K562 (cell line): ENCODE results near the gene CCSER1. TPM values are rescaled to one million over a fixed set of nuclear protein-coding genes. Genes with fewer than 3 reads are reported as not detected.

Source experiments
- ATAC-seq: fragments of 200-7000 bp; cut with Tn5 transposase; 3 replicates; pipeline ENCODE4 v1.9.1; 2020; ENCODE audit warnings: moderate library complexity
- BruUV-seq: library from RNA; stranded (reverse); fragments of 400-500 nt; replicated peaks from 2 replicates; lab custom pipeline; 2021; lab: Mats Ljungman, UMichigan
- CTCF ChIA-PET: fragments of 300-600 bp; formaldehyde crosslinking; extraction: SDS; loops from one replicate; lab custom pipeline; 2021; ENCODE audit warnings: low intra/inter-chr PET ratio; lab: Yijun Ruan, JAX
- POLR2A ChIA-PET: fragments of 300-600, 350-650 bp; sonication (Branson Sonifier 250); formaldehyde crosslinking; extraction: SDS; loops from one replicate; lab custom pipeline; 2021; ENCODE audit warnings: antibody characterized with exemption, inconsistent platforms; lab: Yijun Ruan, JAX
- DNase-seq, 4 experiments: peaks; one replicate each; pipeline versions ENCODE4 v3.0.0 to v3.0.0-alpha.2; 2011 to 2018; ENCODE audit warnings: low spot score in 3 of 4, mixed read lengths in 3 of 4; ENCODE audit errors: extremely low read depth in 1 of 4
- FAIRE-seq: peaks from 2 replicates; lab custom pipeline; 2011; peaks lifted over from hg19 to GRCh38; lab: Jason Lieb, UNC
- H2AFZ ChIP-seq: 2 replicates; pipeline ENCODE4 v1.6.0; 2011; ENCODE audit warnings: low read depth, low read length, control low read depth, inconsistent platforms
- H3K27ac ChIP-seq: fragments of 200-600 bp; 3 replicates; pipeline ENCODE4 v1.8.0; 2011; ENCODE audit warnings: low read depth, mild to moderate bottlenecking, control low read depth, inconsistent platforms, low read length, moderate library complexity, mixed read lengths; ENCODE audit errors: extremely low read depth
- H3K27me3 ChIP-seq, 2 experiments: fragments of 300-600 bp in 1 of 2; 2 replicates in 1 of 2; 3 replicates in 1 of 2; pipeline versions ENCODE4 v1.6.0 to v1.8.0; 2011; ENCODE audit warnings: inconsistent platforms in 2 of 2, low read length in 2 of 2, mild to moderate bottlenecking in 1 of 2, mixed read lengths in 1 of 2, moderate library complexity in 1 of 2; ENCODE audit not compliant: control insufficient read depth in 2 of 2, insufficient read depth in 2 of 2
- H3K36me3 ChIP-seq: fragments of 300-600 bp; 3 replicates; pipeline ENCODE4 v1.8.0; 2011; ENCODE audit warnings: mild to moderate bottlenecking, low read length, inconsistent platforms; ENCODE audit not compliant: control insufficient read depth, insufficient read depth
- H3K4me1 ChIP-seq, 2 experiments: fragments of 200-600 bp in 1 of 2; replicated peaks in 1 of 2; 2 replicates in 1 of 2; 3 replicates in 1 of 2; pipeline versions ENCODE4 v1.5.1 to v1.8.0; 2011; ENCODE audit warnings: inconsistent platforms in 2 of 2, low read length in 2 of 2, mild to moderate bottlenecking in 1 of 2, mixed read lengths in 1 of 2, moderate library complexity in 1 of 2; ENCODE audit not compliant: control insufficient read depth in 2 of 2, insufficient read depth in 2 of 2
- H3K4me2 ChIP-seq: 2 replicates; pipeline ENCODE4 v1.6.1; 2011; ENCODE audit warnings: low read length, control low read depth, inconsistent platforms, mixed read lengths; ENCODE audit not compliant: insufficient read depth
- H3K4me3 ChIP-seq: fragments of 200-600 bp; sonication (generic), shearing (Covaris generic); 2 replicates; pipeline ENCODE4 v1.5.1; 2016; ENCODE audit warnings: control low read depth, inconsistent platforms
- H3K79me2 ChIP-seq: fragments of 200-600 bp; 3 replicates; pipeline ENCODE4 v1.8.0; 2011; ENCODE audit warnings: low read length, inconsistent platforms; ENCODE audit not compliant: control insufficient read depth, insufficient read depth
- H3K9ac ChIP-seq, 2 experiments: 2 replicates each; pipeline versions ENCODE4 v1.6.0 to v1.6.1; 2011; ENCODE audit warnings: low read depth in 2 of 2, low read length in 2 of 2, control low read depth in 1 of 2, inconsistent platforms in 1 of 2, mild to moderate bottlenecking in 1 of 2, mixed read lengths in 1 of 2; ENCODE audit not compliant: insufficient read depth in 1 of 2
- H3K9me1 ChIP-seq: one replicate; pipeline ENCODE4 v1.6.0; 2011; ENCODE audit warnings: inconsistent platforms, mild to moderate bottlenecking, low read length, moderate library complexity; ENCODE audit not compliant: control insufficient read depth, insufficient read depth
- H3K9me3 ChIP-seq: replicated peaks from 2 replicates; pipeline ENCODE4 v1.5.1; 2011; ENCODE audit warnings: low read depth, low read length, inconsistent platforms; ENCODE audit not compliant: control insufficient read depth, insufficient read depth
- H4K20me1 ChIP-seq: replicated peaks from 2 replicates; pipeline ENCODE4 v1.6.1; 2011; ENCODE audit warnings: low read length, inconsistent platforms, mixed read lengths; ENCODE audit not compliant: control insufficient read depth, insufficient read depth
- MTA1 ChIP-seq: fragments of 450-650 bp; IDR thresholded peaks from 2 replicates; pipeline ENCODE4 v1.6.1; 2017; ENCODE audit warnings: borderline replicate concordance
- MYBL2 ChIP-seq, 2 experiments: fragments of 450-650 bp in 1 of 2; sonication (generic) in 1 of 2; formaldehyde crosslinking in 1 of 2; IDR thresholded peaks; 2 replicates each; pipeline versions ENCODE4 v1.6.1 to v1.8.1; 2017 to 2022; ENCODE audit warnings: borderline replicate concordance in 1 of 2, inconsistent platforms in 1 of 2, low read depth in 1 of 2, mild to moderate bottlenecking in 1 of 2, missing genetic modification reagents in 1 of 2, moderate library complexity in 1 of 2
- RCOR1 ChIP-seq, 2 experiments: IDR thresholded peaks; 2 replicates each; pipeline ENCODE4 v1.6.1; 2012; ENCODE audit warnings: low read depth in 2 of 2, low read length in 2 of 2, borderline replicate concordance in 1 of 2, improper control_type of control experiment in 1 of 2
- SAP30 ChIP-seq: fragments of 200-600 bp; sonication (generic); IDR thresholded peaks from 2 replicates; pipeline ENCODE4 v1.6.1; 2012; ENCODE audit warnings: borderline replicate concordance, low read depth, mild to moderate bottlenecking, moderate library complexity, low read length, control low read depth, inconsistent platforms; ENCODE audit not compliant: insufficient read depth, poor library complexity, severe bottlenecking
- STAT5B ChIP-seq: fragments of 250-450 bp; sonication (Bioruptor Pico); IDR thresholded peaks from 2 replicates; pipeline ENCODE4 v1.8.0; 2021; ENCODE audit warnings: mild to moderate bottlenecking, inconsistent platforms
- XRCC3 ChIP-seq: fragments of 450-650 bp; IDR thresholded peaks from 2 replicates; pipeline ENCODE4 v1.6.1; 2017; ENCODE audit warnings: mild to moderate bottlenecking, moderate library complexity
- ZEB2 ChIP-seq: fragments of 450-650 bp; IDR thresholded peaks from 2 replicates; pipeline ENCODE4 v1.6.1; 2016
- ZKSCAN1 ChIP-seq: fragments of 150-350 bp; IDR thresholded peaks from 2 replicates; pipeline ENCODE4 v1.6.1; 2016; ENCODE audit warnings: low read depth, low read length
- ZNF384 ChIP-seq: IDR thresholded peaks from 2 replicates; pipeline ENCODE4 v1.6.1; 2012; ENCODE audit warnings: low read depth, low read length, improper control_type of control experiment
- WGBS: fragments of 100-300 bp; shearing (Covaris generic); methylation state at CpG from one replicate; pipeline ENCODE4 v1.1.6; 2016; ENCODE audit warnings: low coverage, mixed read lengths; ENCODE audit not compliant: insufficient coverage; ENCODE audit errors: missing lambda C conversion rate; 5-methylcytosine and 5-hydroxymethylcytosine counted together
- in situ Hi-C: fragments of 300-500 bp; cut with MboI; formaldehyde crosslinking; loops from 4 replicates; pipeline ENCODE4 v1.15.0; 2018; ENCODE audit warnings: inconsistent platforms, mixed read lengths
- intact Hi-C: fragments of 100-400 bp; cut with micrococcal nuclease; formaldehyde crosslinking; loops from 2 replicates; pipeline ENCODE4 v1.14.2; 2022
- polyA plus RNA-seq, 8 experiments: library from polyadenylated mRNA; depleted of rRNA in 4 of 8; stranded (reverse) in 5 of 8; unstranded in 3 of 8; fragments of >200 nt; fragmentation: Nextera tagmentation in 2 of 8; fragmentation: Illumina TruSeq in 1 of 8; extraction: Ambion mirVana in 2 of 8; extraction: Trizol in 1 of 8; gene quantifications; 2 replicates each; pipeline versions ENCODE4 v1.2.1 to v1.2.3, GENCODE V29; 2011 to 2014; ENCODE audit warnings: inconsistent platforms in 1 of 8, missing spikeins in 1 of 8
- total RNA-seq, 7 experiments: library from RNA; depleted of rRNA in 6 of 7; stranded (reverse); fragments of >200 nt in 6 of 7; fragmentation: Illumina TruSeq in 2 of 7; extraction: Trizol in 2 of 7; gene quantifications; 2 replicates each; pipeline versions ENCODE4 v1.2.1 to v1.2.3, GENCODE V29; 2011 to 2021; ENCODE audit warnings: low replicate concordance in 1 of 7
- TF ChIP-seq, protein P1 (sequence below): fragments of 250-450 bp; sonication (Bioruptor Pico); IDR thresholded peaks from 2 replicates; pipeline ENCODE4 v1.4.0; 2020; ENCODE audit warnings: borderline replicate concordance
- TF ChIP-seq, protein P2 (sequence below): IDR thresholded peaks from 2 replicates; pipeline ENCODE4 v1.6.1; 2016; ENCODE audit warnings: missing genetic modification characterization, missing compliant biosample characterization
- TF ChIP-seq, protein P3 (sequence below): sonication (generic); formaldehyde crosslinking; IDR thresholded peaks from 2 replicates; pipeline ENCODE4 v1.9.0; 2022; ENCODE audit warnings: mild to moderate bottlenecking, missing genetic modification reagents
- TF ChIP-seq, protein P4 (sequence below): IDR thresholded peaks from 2 replicates; pipeline ENCODE4 v1.6.1; 2014; ENCODE audit warnings: antibody characterized with exemption
- TF ChIP-seq, protein P5 (sequence below): fragments of 250-450 bp; sonication (Bioruptor Pico); IDR thresholded peaks from 2 replicates; pipeline ENCODE4 v1.5.0; 2021

CCSER1 gene
- total and polyA plus RNA-seq, 9 of the 15 experiments (the other 6 are each of a cell fraction or from before 2014, with no cell fraction given) = not detected

DNA sequence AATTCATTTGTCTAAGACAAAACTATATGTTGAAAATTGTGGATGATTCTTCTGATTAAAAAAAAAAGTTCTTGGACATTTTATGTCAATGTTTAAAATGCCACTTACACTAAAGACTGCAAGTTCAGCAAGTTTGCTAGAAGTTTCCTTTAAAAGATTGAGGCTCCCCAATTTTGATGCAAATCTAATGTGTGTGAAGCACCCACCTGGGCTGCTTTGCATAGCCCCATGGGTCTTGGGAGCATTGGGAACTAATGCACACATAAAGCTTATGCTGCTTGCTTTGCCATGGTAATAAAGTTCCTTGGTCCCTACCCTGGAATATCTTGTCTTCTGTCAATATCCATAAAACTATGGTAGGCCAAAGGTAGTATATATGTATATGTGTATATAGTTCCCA, 1450.7 kb downstream of the CCSER1 start (continued):
- TF ChIP-seq, protein P1, sequence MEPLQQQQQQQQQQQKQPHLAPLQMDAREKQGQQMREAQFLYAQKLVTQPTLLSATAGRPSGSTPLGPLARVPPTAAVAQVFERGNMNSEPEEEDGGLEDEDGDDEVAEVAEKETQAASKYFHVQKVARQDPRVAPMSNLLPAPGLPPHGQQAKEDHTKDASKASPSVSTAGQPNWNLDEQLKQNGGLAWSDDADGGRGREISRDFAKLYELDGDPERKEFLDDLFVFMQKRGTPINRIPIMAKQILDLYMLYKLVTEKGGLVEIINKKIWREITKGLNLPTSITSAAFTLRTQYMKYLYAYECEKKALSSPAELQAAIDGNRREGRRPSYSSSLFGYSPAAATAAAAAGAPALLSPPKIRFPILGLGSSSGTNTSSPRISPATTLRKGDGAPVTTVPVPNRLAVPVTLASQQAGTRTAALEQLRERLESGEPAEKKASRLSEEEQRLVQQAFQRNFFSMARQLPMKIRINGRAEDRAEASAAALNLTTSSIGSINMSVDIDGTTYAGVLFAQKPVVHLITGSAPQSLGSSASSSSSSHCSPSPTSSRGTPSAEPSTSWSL (CRISPR knock-in tag) = no peak
- TF ChIP-seq, protein P2, sequence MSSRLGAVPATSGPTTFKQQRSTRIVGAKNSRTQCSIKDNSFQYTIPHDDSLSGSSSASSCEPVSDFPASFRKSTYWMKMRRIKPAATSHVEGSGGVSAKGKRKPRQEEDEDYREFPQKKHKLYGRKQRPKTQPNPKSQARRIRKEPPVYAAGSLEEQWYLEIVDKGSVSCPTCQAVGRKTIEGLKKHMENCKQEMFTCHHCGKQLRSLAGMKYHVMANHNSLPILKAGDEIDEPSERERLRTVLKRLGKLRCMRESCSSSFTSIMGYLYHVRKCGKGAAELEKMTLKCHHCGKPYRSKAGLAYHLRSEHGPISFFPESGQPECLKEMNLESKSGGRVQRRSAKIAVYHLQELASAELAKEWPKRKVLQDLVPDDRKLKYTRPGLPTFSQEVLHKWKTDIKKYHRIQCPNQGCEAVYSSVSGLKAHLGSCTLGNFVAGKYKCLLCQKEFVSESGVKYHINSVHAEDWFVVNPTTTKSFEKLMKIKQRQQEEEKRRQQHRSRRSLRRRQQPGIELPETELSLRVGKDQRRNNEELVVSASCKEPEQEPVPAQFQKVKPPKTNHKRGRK (tag) = no peak
- TF ChIP-seq MTA1 = no peak

DNA sequence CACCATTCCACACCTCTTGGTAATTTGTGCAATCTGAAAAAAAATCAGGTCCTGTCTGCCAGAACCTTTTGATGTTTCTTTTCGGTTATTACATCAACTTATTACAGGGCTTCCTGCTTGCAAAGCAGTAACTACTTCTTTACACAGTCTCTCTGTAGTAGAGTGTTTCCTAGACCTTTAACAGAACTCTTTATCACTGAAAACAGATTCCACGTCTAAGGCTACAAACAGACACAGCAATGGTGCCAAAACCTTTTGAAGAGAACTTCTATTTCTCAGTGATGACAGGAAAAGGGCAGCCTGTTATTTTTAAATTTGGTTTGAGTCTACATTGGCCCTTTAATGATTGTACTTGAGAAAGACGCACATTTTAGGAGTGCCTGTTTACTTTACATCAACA, 1463.1 kb downstream of the CCSER1 start:
- ATAC-seq = no peak
- 0% methylated on average over 3 of the region's 3 CpGs for WGBS

More for the DNA sequence above, 1463.1 kb downstream of the CCSER1 start:
- no TSS peak for BruUV-seq
- in situ Hi-C loops (no loop called here), intact Hi-C loops (no loop called here)
- FAIRE-seq (no peak), DNase-seq (no peak)
- 0 out of 2 replicates have a peak, but pooled peaks cover 4% of the 10 kb centered on the region for H3K9me3 ChIP-seq
- no peak overlapping the region for H3K27ac ChIP-seq
- ChIA-PET CTCF (no interaction called here), POLR2A (no interaction called here)
- no peaks in the 10 kb centered on the region for H4K20me1 ChIP-seq
- H3K27me3 ChIP-seq = no peaks in the 10 kb centered on the region
- no peaks in the 10 kb centered on the region for H3K9me1 ChIP-seq
- no peak overlapping the region for H2AFZ ChIP-seq
- no peaks in the 10 kb centered on the region for H3K36me3 ChIP-seq
- no peak overlapping the region for H3K4me2 ChIP-seq
- H3K4me1 ChIP-seq = no peaks in the 10 kb centered on the region
- no peak overlapping the region for H3K4me3 ChIP-seq
- no peaks in the 10 kb centered on the region for H3K79me2 ChIP-seq
- TF ChIP-seq RCOR1 (IDR thresholded peaks at IDR 0.05; ENCODE audit: borderline replicate concordance in 1 of 2, low read depth in 2 of 2, low read length in 2 of 2) = no peak
- TF ChIP-seq, protein P3, sequence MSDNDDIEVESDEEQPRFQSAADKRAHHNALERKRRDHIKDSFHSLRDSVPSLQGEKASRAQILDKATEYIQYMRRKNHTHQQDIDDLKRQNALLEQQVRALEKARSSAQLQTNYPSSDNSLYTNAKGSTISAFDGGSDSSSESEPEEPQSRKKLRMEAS (CRISPR knock-in tag) = no peak
- no peak for TF ChIP-seq MYBL2 (IDR thresholded peaks at IDR 0.05; ENCODE audit: low read depth)
- TF ChIP-seq MYBL2 (CRISPR knock-in tag; IDR thresholded peaks at IDR 0.05; ENCODE audit: borderline replicate concordance) = no peak
- no peak for TF ChIP-seq ZNF384
- TF ChIP-seq, protein P4, sequence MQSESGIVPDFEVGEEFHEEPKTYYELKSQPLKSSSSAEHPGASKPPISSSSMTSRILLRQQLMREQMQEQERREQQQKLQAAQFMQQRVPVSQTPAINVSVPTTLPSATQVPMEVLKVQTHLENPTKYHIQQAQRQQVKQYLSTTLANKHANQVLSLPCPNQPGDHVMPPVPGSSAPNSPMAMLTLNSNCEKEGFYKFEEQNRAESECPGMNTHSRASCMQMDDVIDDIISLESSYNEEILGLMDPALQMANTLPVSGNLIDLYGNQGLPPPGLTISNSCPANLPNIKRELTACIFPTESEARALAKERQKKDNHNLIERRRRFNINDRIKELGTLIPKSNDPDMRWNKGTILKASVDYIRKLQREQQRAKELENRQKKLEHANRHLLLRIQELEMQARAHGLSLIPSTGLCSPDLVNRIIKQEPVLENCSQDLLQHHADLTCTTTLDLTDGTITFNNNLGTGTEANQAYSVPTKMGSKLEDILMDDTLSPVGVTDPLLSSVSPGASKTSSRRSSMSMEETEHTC = no peak
- TF ChIP-seq ZKSCAN1 = no peak
- no peak for TF ChIP-seq SAP30
- TF ChIP-seq STAT5B (CRISPR knock-in tag) = no peak
- TF ChIP-seq, protein P5, sequence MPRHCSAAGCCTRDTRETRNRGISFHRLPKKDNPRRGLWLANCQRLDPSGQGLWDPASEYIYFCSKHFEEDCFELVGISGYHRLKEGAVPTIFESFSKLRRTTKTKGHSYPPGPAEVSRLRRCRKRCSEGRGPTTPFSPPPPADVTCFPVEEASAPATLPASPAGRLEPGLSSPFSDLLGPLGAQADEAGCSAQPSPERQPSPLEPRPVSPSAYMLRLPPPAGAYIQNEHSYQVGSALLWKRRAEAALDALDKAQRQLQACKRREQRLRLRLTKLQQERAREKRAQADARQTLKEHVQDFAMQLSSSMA (CRISPR knock-in tag) = no peak
- TF ChIP-seq XRCC3 = no peak
- no peak for TF ChIP-seq ZEB2
- H3K9ac ChIP-seq = no peak overlapping the region
